Measurements from ENCODE around the gene SRMS. TPM values are rescaled to one million over a fixed set of nuclear protein-coding genes. Genes with fewer than 3 reads are reported as not detected.

Gene SRMS
- total RNA-seq, 1 experiment from 2014 or later, result 0.22 TPM

- H3F3A ChIP-seq (ENCODE audit: low read length, unreplicated experiment), result no peaks in the 10 kb centered on the region
- no peak overlapping the region for H3K9ac ChIP-seq (ENCODE audit: low read length)
- intact Hi-C loops (cut with micrococcal nuclease), result no loop called here
- no peaks in the 10 kb centered on the region for H3K79me2 ChIP-seq (ENCODE audit: low read length)
- ChIA-PET POLR2A (ENCODE audit: unreplicated experiment) (no interaction called here), CTCF (no interaction called here)
- DNase-seq (no peak), ATAC-seq (no peak)
- no TSS peak for BruUV-seq (replicated peaks)
- H4K20me1 ChIP-seq (ENCODE audit: low read length), result no peaks in the 10 kb centered on the region
- no peaks in the 10 kb centered on the region for H3K4me1 ChIP-seq (ENCODE audit: insufficient read depth, low read length)
- H3K36me3 ChIP-seq (ENCODE audit: low read depth, low read length), result no peaks in the 10 kb centered on the region; the same call in none of the 2 replicates
- no peaks in the 10 kb centered on the region for H3K27me3 ChIP-seq (ENCODE audit: low read length)
- H3K9me2 ChIP-seq (replicated peaks; ENCODE audit: low read length), result no peaks in the 10 kb centered on the region
- no peak overlapping the region for H3K4me3 ChIP-seq (ENCODE audit: low read length)
- TF ChIP-seq EZH2phosphoT487 (IDR thresholded peaks at IDR 0.05; ENCODE audit: borderline replicate concordance, low read length) (no peak), EZH2 (IDR thresholded peaks at IDR 0.05; ENCODE audit: low read length, unreplicated experiment) (no peak), CTCF (conservative IDR thresholded peaks at IDR 0.05; ENCODE audit: low read depth, low read length) (no peak)
- no peak overlapping the region for H3K27ac ChIP-seq (ENCODE audit: low read length)
- no peaks in the 10 kb centered on the region for H3K9me3 ChIP-seq (ENCODE audit: low read length)
- no peak overlapping the region for H2AFZ ChIP-seq (ENCODE audit: low read length)
- H3K4me2 ChIP-seq (ENCODE audit: low read length), result no peak overlapping the region
Measured at GRCh38 chr20:63587776-63588591, 40.4 kb upstream of the SRMS start.

GRCh38 chr20:63587256-63587655, 39.7 kb upstream of the SRMS start:
- Histone ChIP-seq H3K27me3 (ENCODE audit: low read length) (no peaks in the 10 kb centered on the region), H3K4me3 (ENCODE audit: low read length) (no peak overlapping the region), H3K4me2 (ENCODE audit: low read length) (no peak overlapping the region), H3K79me2 (ENCODE audit: low read length) (no peaks in the 10 kb centered on the region), H3K27ac (ENCODE audit: low read length) (no peak overlapping the region), H3K4me1 (ENCODE audit: insufficient read depth, low read length) (no peaks in the 10 kb centered on the region), H3K36me3 (ENCODE audit: low read depth, low read length) (no peaks in the 10 kb centered on the region; the same call in none of the 2 replicates), H3K9ac (ENCODE audit: low read length) (no peak overlapping the region), H3K9me3 (ENCODE audit: low read length) (no peaks in the 10 kb centered on the region), H4K20me1 (ENCODE audit: low read length) (no peaks in the 10 kb centered on the region), H3F3A (ENCODE audit: low read length, unreplicated experiment) (no peaks in the 10 kb centered on the region), H2AFZ (ENCODE audit: low read length) (no peak overlapping the region), H3K9me2 (replicated peaks; ENCODE audit: low read length) (no peaks in the 10 kb centered on the region)
- no peak for ATAC-seq
- TF ChIP-seq EZH2 (IDR thresholded peaks at IDR 0.05; ENCODE audit: low read length, unreplicated experiment), result no peak
- TF ChIP-seq CTCF (conservative IDR thresholded peaks at IDR 0.05; ENCODE audit: low read depth, low read length), result no peak
- no peak for TF ChIP-seq EZH2phosphoT487 (IDR thresholded peaks at IDR 0.05; ENCODE audit: borderline replicate concordance, low read length)
- CTCF ChIA-PET, result no interaction called here
- POLR2A ChIA-PET (ENCODE audit: unreplicated experiment), result no interaction called here
- no TSS peak for BruUV-seq (replicated peaks)
- intact Hi-C loops (cut with micrococcal nuclease), result no loop called here
- no peak for DNase-seq

DNA sequence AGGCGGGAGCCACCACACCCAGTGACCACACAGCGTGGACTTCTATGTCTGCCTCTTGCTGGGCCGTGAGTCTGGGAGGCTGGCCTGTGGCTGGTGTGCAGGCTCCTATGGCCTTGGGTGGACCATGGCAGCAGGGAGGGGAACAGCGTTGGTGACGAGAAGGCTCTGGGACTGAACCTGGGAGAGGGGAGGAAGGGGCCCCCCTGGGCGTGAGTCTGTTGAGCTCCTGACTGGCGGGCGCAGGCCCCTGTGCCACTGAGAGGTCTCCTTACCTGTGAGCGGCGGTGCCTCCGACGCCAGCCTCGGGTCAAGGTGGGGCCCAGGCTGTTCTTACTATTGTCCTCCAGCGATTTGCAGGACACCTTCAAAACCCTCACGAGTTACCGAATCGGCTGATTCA, 39.2 kb upstream of the SRMS start:
- intact Hi-C loops (cut with micrococcal nuclease), result no loop called here
- Histone ChIP-seq H3K9me2 (replicated peaks; ENCODE audit: low read length) (no peaks in the 10 kb centered on the region), H3K9ac (ENCODE audit: low read length) (no peak overlapping the region), H4K20me1 (ENCODE audit: low read length) (no peaks in the 10 kb centered on the region), H3F3A (ENCODE audit: low read length, unreplicated experiment) (no peaks in the 10 kb centered on the region), H3K4me3 (ENCODE audit: low read length) (no peak overlapping the region), H3K9me3 (ENCODE audit: low read length) (no peaks in the 10 kb centered on the region), H3K4me2 (ENCODE audit: low read length) (no peak overlapping the region), H3K79me2 (ENCODE audit: low read length) (no peaks in the 10 kb centered on the region), H3K27ac (ENCODE audit: low read length) (no peak overlapping the region), H3K4me1 (ENCODE audit: insufficient read depth, low read length) (no peaks in the 10 kb centered on the region), H3K27me3 (ENCODE audit: low read length) (no peaks in the 10 kb centered on the region), H3K36me3 (ENCODE audit: low read depth, low read length) (no peaks in the 10 kb centered on the region; the same call in none of the 2 replicates), H2AFZ (ENCODE audit: low read length) (no peak overlapping the region)
- no peak for ATAC-seq
- CTCF ChIA-PET, result no interaction called here
- no TSS peak for BruUV-seq (replicated peaks)
- TF ChIP-seq CTCF (conservative IDR thresholded peaks at IDR 0.05; ENCODE audit: low read depth, low read length) (no peak), EZH2 (IDR thresholded peaks at IDR 0.05; ENCODE audit: low read length, unreplicated experiment) (no peak), EZH2phosphoT487 (IDR thresholded peaks at IDR 0.05; ENCODE audit: borderline replicate concordance, low read length) (no peak)
- no peak for DNase-seq
- POLR2A ChIA-PET (ENCODE audit: unreplicated experiment), result no interaction called here

Data from PC-3 (cell line).